ENCODE data around the gene YIF1B.

Gene YIF1B

DNA sequence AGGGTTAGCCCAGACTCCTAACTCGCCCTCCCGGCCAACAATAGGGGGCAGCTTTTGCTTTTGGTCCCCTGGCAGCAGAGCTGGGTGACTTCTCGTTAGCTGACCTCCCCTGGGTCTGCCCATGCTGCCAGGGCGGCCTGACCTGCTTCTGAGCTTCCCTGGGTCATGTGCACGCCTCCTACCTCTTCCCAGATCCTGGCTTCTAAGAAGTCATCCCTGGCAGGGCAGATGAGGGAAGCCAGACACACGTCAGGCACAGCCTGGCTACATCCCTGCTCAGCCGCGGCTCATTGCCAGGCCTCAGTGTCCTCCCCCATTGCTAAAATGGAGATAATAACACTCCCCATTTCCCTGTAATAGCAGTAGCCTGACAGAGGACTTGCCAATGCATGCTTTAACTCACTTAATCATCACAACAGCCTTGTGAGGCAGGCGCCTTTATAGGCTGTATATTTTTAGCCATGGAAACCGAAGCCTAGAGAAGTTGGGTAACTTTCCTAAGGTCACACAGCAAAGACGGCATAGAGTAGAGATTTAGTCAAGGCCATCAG is 6.0 kb upstream of the YIF1B start:
- no peak for TF ChIP-seq TARDBP (IDR thresholded peaks at IDR 0.05)
- no peak for TF ChIP-seq FOXA1 (IDR thresholded peaks at IDR 0.05)
- no peak for TF ChIP-seq SUZ12 (IDR thresholded peaks at IDR 0.05)
- no peak for TF ChIP-seq ZNF384 (IDR thresholded peaks at IDR 0.05)
- TF ChIP-seq LEF1 (IDR thresholded peaks at IDR 0.05; ENCODE audit: borderline replicate concordance) = no peak
- TF ChIP-seq PKNOX1 (IDR thresholded peaks at IDR 0.05) = no peak
- no peak for TF ChIP-seq SP1 (IDR thresholded peaks at IDR 0.05)
- no peak for TF ChIP-seq BHLHE40 (IDR thresholded peaks at IDR 0.05; ENCODE audit: borderline replicate concordance)
- TF ChIP-seq HDGF (IDR thresholded peaks at IDR 0.05; ENCODE audit: borderline replicate concordance) = no peak
- TF ChIP-seq CTBP1 (IDR thresholded peaks at IDR 0.05; ENCODE audit: borderline replicate concordance) = no peak
- no peak for TF ChIP-seq FOXK2 (IDR thresholded peaks at IDR 0.05)
- TF ChIP-seq ELF4 (IDR thresholded peaks at IDR 0.05) = no peak
- no peak for TF ChIP-seq FOXM1 (IDR thresholded peaks at IDR 0.05; ENCODE audit: borderline replicate concordance)
- no peak for TF ChIP-seq L3MBTL2 (conservative IDR thresholded peaks at IDR 0.05)
- TF ChIP-seq NFRKB (IDR thresholded peaks at IDR 0.05) = no peak
- TF ChIP-seq ARNT (IDR thresholded peaks at IDR 0.05) = no peak
- ChIA-PET POLR2A (no interaction called here), CTCF (no interaction called here)
- no peak for DNase-seq (ENCODE audit: extremely low spot score)

- TF ChIP-seq NFRKB (IDR thresholded peaks at IDR 0.05) (no peak), SP1 (IDR thresholded peaks at IDR 0.05) (no peak), HDGF (IDR thresholded peaks at IDR 0.05; ENCODE audit: borderline replicate concordance) (no peak), FOXK2 (IDR thresholded peaks at IDR 0.05) (no peak)
- DNase-seq (ENCODE audit: extremely low spot score) = no peak
- ChIA-PET CTCF (no interaction called here), POLR2A (no interaction called here)
Observed at GRCh38 chr19:38320969-38321339, 5.2 kb upstream of the YIF1B start.

GRCh38 chr19:38319421-38320258 is 3.9 kb upstream of the YIF1B start, which contains the start of gene KCNK6:
KCNK6 (plus strand) TSS chr19:38319845; CDS start chr19:38319951, 106 bp downstream.
- CTCF ChIA-PET = no interaction called here
- TF ChIP-seq TARDBP (IDR thresholded peaks at IDR 0.05) (no peak), FOXM1 (IDR thresholded peaks at IDR 0.05; ENCODE audit: borderline replicate concordance) (no peak), FOXK2 (IDR thresholded peaks at IDR 0.05) (no peak), CTBP1 (IDR thresholded peaks at IDR 0.05; ENCODE audit: borderline replicate concordance) (no peak), NFRKB (IDR thresholded peaks at IDR 0.05) (no peak), BHLHE40 (IDR thresholded peaks at IDR 0.05; ENCODE audit: borderline replicate concordance) (no peak), SUZ12 (IDR thresholded peaks at IDR 0.05) (no peak), ELF4 (IDR thresholded peaks at IDR 0.05) (no peak), FOXA1 (IDR thresholded peaks at IDR 0.05) (no peak), LEF1 (IDR thresholded peaks at IDR 0.05; ENCODE audit: borderline replicate concordance) (no peak), PKNOX1 (IDR thresholded peaks at IDR 0.05) (no peak), ZNF384 (IDR thresholded peaks at IDR 0.05) (no peak)
- POLR2A ChIA-PET = no interaction called here
- no peak for DNase-seq (ENCODE audit: extremely low spot score)

- TF ChIP-seq CTBP1 (IDR thresholded peaks at IDR 0.05; ENCODE audit: borderline replicate concordance) = no peak
- no peak for TF ChIP-seq NFRKB (IDR thresholded peaks at IDR 0.05)
- TF ChIP-seq FOXA1 (IDR thresholded peaks at IDR 0.05) = no peak
- no peak for TF ChIP-seq TARDBP (IDR thresholded peaks at IDR 0.05)
- TF ChIP-seq L3MBTL2 (conservative IDR thresholded peaks at IDR 0.05) = no peak
- no peak for TF ChIP-seq LEF1 (IDR thresholded peaks at IDR 0.05; ENCODE audit: borderline replicate concordance)
- TF ChIP-seq ARNT (IDR thresholded peaks at IDR 0.05) = no peak
- no peak for TF ChIP-seq BHLHE40 (IDR thresholded peaks at IDR 0.05; ENCODE audit: borderline replicate concordance)
- no peak for TF ChIP-seq ELF4 (IDR thresholded peaks at IDR 0.05)
- no peak for TF ChIP-seq PKNOX1 (IDR thresholded peaks at IDR 0.05)
- no peak for DNase-seq (ENCODE audit: extremely low spot score)
- POLR2A ChIA-PET = no interaction called here
- CTCF ChIA-PET = interaction anchor here (0.8 kb wide), 1 partner anchor 17 kb away, joined by 3 read pairs; the partner anchor contains the start of gene CATSPERG
Observed at GRCh38 chr19:38318660-38319059, 2.9 kb upstream of the YIF1B start.

GRCh38 chr19:38317104-38317612 is 1.4 kb upstream of the YIF1B start:
- ChIA-PET POLR2A (no interaction called here), CTCF (no interaction called here)
- DNase-seq (ENCODE audit: extremely low spot score) = no peak
- TF ChIP-seq HDGF (IDR thresholded peaks at IDR 0.05; ENCODE audit: borderline replicate concordance) (no peak), PKNOX1 (IDR thresholded peaks at IDR 0.05) (no peak), ZNF384 (IDR thresholded peaks at IDR 0.05) (no peak), TARDBP (IDR thresholded peaks at IDR 0.05) (no peak), FOXA1 (IDR thresholded peaks at IDR 0.05) (no peak), ARNT (IDR thresholded peaks at IDR 0.05) (no peak), LEF1 (IDR thresholded peaks at IDR 0.05; ENCODE audit: borderline replicate concordance) (no peak), ELF4 (IDR thresholded peaks at IDR 0.05) (no peak), BHLHE40 (IDR thresholded peaks at IDR 0.05; ENCODE audit: borderline replicate concordance) (no peak), SP1 (IDR thresholded peaks at IDR 0.05) (no peak), L3MBTL2 (conservative IDR thresholded peaks at IDR 0.05) (no peak), FOXM1 (IDR thresholded peaks at IDR 0.05; ENCODE audit: borderline replicate concordance) (no peak), NFRKB (IDR thresholded peaks at IDR 0.05) (no peak), SUZ12 (IDR thresholded peaks at IDR 0.05) (no peak)

Measured in HEK293T (cell line).